ENCODE results near the gene PPP6R1. TPM values are rescaled to one million over a fixed set of nuclear protein-coding genes. Genes with fewer than 3 reads are reported as not detected.
A peak's percentile ranks its signal among the peaks of the same experiment; 100 is the strongest.

Gene PPP6R1
- total RNA-seq, 2 donors from 2014 or later: 49.5 to 112 TPM

DNA sequence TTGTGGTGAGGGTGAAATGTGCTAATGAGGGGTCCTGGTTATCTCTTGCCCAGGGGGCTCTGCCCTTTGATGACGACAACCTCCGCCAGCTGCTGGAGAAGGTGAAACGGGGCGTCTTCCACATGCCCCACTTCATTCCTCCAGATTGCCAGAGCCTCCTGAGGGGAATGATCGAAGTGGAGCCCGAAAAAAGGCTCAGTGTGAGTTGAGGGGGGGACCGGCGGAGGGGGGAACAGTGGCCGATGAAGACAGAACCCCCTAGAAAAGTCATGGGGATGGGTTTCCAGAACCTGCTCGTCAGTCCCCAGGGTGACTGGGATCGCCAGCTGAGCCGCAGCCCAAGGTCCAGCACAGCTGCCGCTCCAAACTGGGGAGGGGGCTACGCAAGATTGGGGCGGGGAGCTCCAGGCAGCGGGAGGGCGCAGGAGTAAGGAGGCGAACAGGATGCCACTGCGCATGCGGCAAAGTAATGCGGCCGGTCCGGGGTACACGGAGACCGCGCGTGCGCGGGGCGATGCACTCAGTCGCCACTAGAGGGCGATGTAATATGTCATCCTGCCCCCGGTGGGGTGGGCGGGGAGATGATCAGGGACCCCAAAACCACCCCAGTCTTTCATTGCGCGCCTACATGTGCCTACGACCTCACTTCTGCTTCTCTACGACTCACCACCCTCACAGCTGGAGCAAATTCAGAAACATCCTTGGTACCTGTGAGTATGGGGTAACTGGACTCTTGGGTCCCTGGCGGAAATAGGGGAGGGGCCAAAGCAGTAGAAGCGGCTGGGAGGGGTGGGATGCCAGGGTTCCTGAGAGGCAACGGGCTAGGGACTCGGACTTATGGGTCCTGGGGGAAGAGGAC lies 42.9 kb upstream of the PPP6R1 start:
- 14% methylated on average over 42 of the region's 42 CpGs for WGBS
- H3K36me3 ChIP-seq: no peaks in the 10 kb centered on the region
- H3K27me3 ChIP-seq (replicated peaks; ENCODE audit: insufficient read depth): no peaks in the 10 kb centered on the region
- peak; percentile 88 for TF ChIP-seq POLR2AphosphoS5 (IDR thresholded peaks at IDR 0.05)
- TF ChIP-seq CTCF (IDR thresholded peaks at IDR 0.05): peak; percentile 95 to 99 (median 98)
- peak; percentile 13 for TF ChIP-seq POLR2A (IDR thresholded peaks at IDR 0.05)
- peak overlapping the region in 1 of 2 donors; percentile 25 for H3K4me3 ChIP-seq
- no peak overlapping the region for H3K27ac ChIP-seq
- peak; percentile 78 for DNase-seq (ENCODE audit: low spot score)
- no peaks in the 10 kb centered on the region for H3K9me3 ChIP-seq
- intact Hi-C loops (cut with DNase I): loop anchor here (5.0 kb wide), 2 partner anchors 41 to 86 kb away; partner anchors contain the start of gene RPL28
- no peaks in the 10 kb centered on the region for H3K4me1 ChIP-seq (replicated peaks)

- no peaks in the 10 kb centered on the region for H3K9me3 ChIP-seq
- H3K27ac ChIP-seq: no peak overlapping the region
- H3K4me1 ChIP-seq (replicated peaks): no peaks in the 10 kb centered on the region
- WGBS: 73% methylated on average over 15 of the region's 15 CpGs
- H3K36me3 ChIP-seq: no peaks in the 10 kb centered on the region
- H3K4me3 ChIP-seq: no peak overlapping the region
- no peak for TF ChIP-seq CTCF (IDR thresholded peaks at IDR 0.05)
- TF ChIP-seq POLR2A (IDR thresholded peaks at IDR 0.05): no peak
- TF ChIP-seq POLR2AphosphoS5 (IDR thresholded peaks at IDR 0.05): no peak
- DNase-seq (ENCODE audit: low spot score): no peak
- intact Hi-C loops (cut with DNase I): loop anchor here (5.0 kb wide), 2 partner anchors 41 to 86 kb away; partner anchors contain the start of gene RPL28
- H3K27me3 ChIP-seq (replicated peaks; ENCODE audit: insufficient read depth): no peaks in the 10 kb centered on the region
These were observed 42.2 kb upstream of the PPP6R1 start for GRCh38 chr19:55300886-55301458.

DNA sequence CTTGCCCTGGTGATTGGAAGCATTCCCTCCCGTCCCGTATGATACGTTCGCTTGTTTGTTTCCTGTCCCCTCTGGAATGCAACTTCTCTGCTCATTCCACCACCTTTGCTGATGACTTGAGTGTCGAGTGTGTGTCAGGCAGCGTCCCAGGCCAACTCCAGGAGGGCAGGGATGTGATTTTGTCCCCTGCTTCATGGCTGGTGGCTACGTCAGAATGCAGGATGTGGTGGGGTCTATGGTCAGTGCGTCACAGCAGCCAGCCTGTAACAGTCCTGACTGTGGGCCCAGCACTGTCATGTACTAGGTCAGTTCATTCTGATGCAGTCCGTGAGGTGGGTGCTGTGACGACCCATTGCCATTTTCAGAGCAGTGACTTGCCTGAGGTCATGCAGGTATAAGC lies 41.2 kb upstream of the PPP6R1 start:
- DNase-seq (ENCODE audit: low spot score): no peak
- intact Hi-C loops (cut with DNase I): loop anchor here (5.0 kb wide), 2 partner anchors 42 to 87 kb away; partner anchors contain the start of gene RPL28
- 83% methylated on average over 10 of the region's 10 CpGs for WGBS
- Histone ChIP-seq H3K9me3 (no peaks in the 10 kb centered on the region), H3K4me1 (replicated peaks) (no peaks in the 10 kb centered on the region), H3K36me3 (no peaks in the 10 kb centered on the region), H3K27me3 (replicated peaks; ENCODE audit: insufficient read depth) (no peaks in the 10 kb centered on the region), H3K27ac (no peak overlapping the region), H3K4me3 (no peak overlapping the region)
- no peak for TF ChIP-seq CTCF (IDR thresholded peaks at IDR 0.05)
- TF ChIP-seq POLR2A (IDR thresholded peaks at IDR 0.05): no peak
- no peak for TF ChIP-seq POLR2AphosphoS5 (IDR thresholded peaks at IDR 0.05)

DNA sequence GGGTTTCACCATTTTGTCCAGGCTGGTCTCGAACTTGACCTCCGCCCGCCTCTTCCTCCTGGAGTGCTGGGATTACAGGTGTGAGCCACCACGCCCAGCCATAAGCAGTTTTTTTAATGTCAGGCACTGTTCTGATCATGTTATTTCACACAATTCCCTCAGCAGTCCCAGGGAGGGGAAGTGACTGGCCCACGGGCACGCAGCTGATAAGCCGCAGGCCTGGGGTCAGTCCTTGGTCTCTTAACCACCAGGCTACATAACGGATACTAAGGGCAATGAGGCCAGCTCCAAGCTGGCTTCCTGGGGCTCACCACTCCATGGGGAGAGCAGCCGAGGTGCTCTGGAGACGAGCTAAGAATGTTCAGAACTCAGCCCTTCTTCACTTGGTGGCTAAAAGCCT lies 38.5 kb upstream of the PPP6R1 start:
- no peaks in the 10 kb centered on the region for H3K36me3 ChIP-seq
- H3K27me3 ChIP-seq (replicated peaks; ENCODE audit: insufficient read depth): no peaks in the 10 kb centered on the region
- 94% methylated on average over 10 of the region's 10 CpGs for WGBS
- TF ChIP-seq CTCF (IDR thresholded peaks at IDR 0.05) (no peak), POLR2A (IDR thresholded peaks at IDR 0.05) (no peak), POLR2AphosphoS5 (IDR thresholded peaks at IDR 0.05) (no peak)
- H3K4me1 ChIP-seq (replicated peaks): no peaks in the 10 kb centered on the region
- H3K4me3 ChIP-seq: no peak overlapping the region
- intact Hi-C loops (cut with DNase I): no loop called here
- DNase-seq (ENCODE audit: low spot score): no peak
- H3K9me3 ChIP-seq: no peaks in the 10 kb centered on the region
- no peak overlapping the region for H3K27ac ChIP-seq
